Osteocyte (in vitro differentiated cells): ENCODE data around the gene SLCO3A1. TPM values are rescaled to one million over a fixed set of nuclear protein-coding genes. Genes with fewer than 3 reads are reported as not detected.

ENCODE experiments used
- DNase-seq: peaks from one replicate; pipeline ENCODE4 v3.0.0; 2021; ENCODE audit warnings: mixed read lengths; ENCODE audit not compliant: unreplicated experiment; ENCODE audit errors: extremely low spot score
- H3K27ac Mint-ChIP-seq: one replicate; pipeline ENCODE4 v1.8.0; 2021; ENCODE audit warnings: mild to moderate bottlenecking, mixed read lengths; ENCODE audit not compliant: unreplicated experiment
- H3K27me3 Mint-ChIP-seq: one replicate; pipeline ENCODE4 v1.8.0; 2021; ENCODE audit warnings: mixed read lengths; ENCODE audit not compliant: unreplicated experiment
- H3K36me3 Mint-ChIP-seq: one replicate; pipeline ENCODE4 v1.8.0; 2021; ENCODE audit warnings: mixed read lengths; ENCODE audit not compliant: unreplicated experiment
- H3K4me1 Mint-ChIP-seq: one replicate; pipeline ENCODE4 v1.8.0; 2021; ENCODE audit warnings: mixed read lengths; ENCODE audit not compliant: unreplicated experiment
- H3K4me3 Mint-ChIP-seq: one replicate; pipeline ENCODE4 v1.8.0; 2021; ENCODE audit warnings: mild to moderate bottlenecking, moderate library complexity, mixed read lengths; ENCODE audit not compliant: unreplicated experiment
- H3K9me3 Mint-ChIP-seq: one replicate; pipeline ENCODE4 v1.8.0; 2021; ENCODE audit warnings: mixed read lengths; ENCODE audit not compliant: unreplicated experiment
- CTCF ChIP-seq: fragments of 200-600 bp; sonication (generic); IDR thresholded peaks from 2 replicates; pipeline ENCODE4 v1.5.0; 2021; ENCODE audit warnings: antibody characterized with exemption, mild to moderate bottlenecking, moderate library complexity
- total RNA-seq: library from RNA; stranded (reverse); gene quantifications from 2 replicates; pipeline ENCODE4 v1.2.1, GENCODE V29; 2021

Gene SLCO3A1
- total RNA-seq, 1 donor from 2014 or later, result 1.3 TPM

- Mint-ChIP-seq H3K27me3 (no peaks in the 10 kb centered on the region), H3K4me1 (no peaks in the 10 kb centered on the region), H3K36me3 (no peaks in the 10 kb centered on the region), H3K27ac (no peak overlapping the region), H3K9me3 (no peaks in the 10 kb centered on the region), H3K4me3 (no peak overlapping the region)
- DNase-seq, result no peak
- no peak for TF ChIP-seq CTCF
Measured at GRCh38 chr15:91989821-91990220, 136.3 kb downstream of the SLCO3A1 start.

- H3K27ac Mint-ChIP-seq, result no peak overlapping the region
- H3K4me3 Mint-ChIP-seq, result no peak overlapping the region
- no peaks in the 10 kb centered on the region for H3K36me3 Mint-ChIP-seq
- no peak for TF ChIP-seq CTCF
- no peaks in the 10 kb centered on the region for H3K4me1 Mint-ChIP-seq
- H3K27me3 Mint-ChIP-seq, result no peaks in the 10 kb centered on the region
- H3K9me3 Mint-ChIP-seq, result peaks cover 5% of the 10 kb centered on the region
- no peak for DNase-seq
Measured at GRCh38 chr15:91992945-91993344, 139.4 kb downstream of the SLCO3A1 start.

- Mint-ChIP-seq H3K4me3 (no peak overlapping the region), H3K36me3 (no peaks in the 10 kb centered on the region), H3K9me3 (peaks cover 5% of the 10 kb centered on the region), H3K4me1 (no peaks in the 10 kb centered on the region), H3K27me3 (no peaks in the 10 kb centered on the region), H3K27ac (no peak overlapping the region)
- DNase-seq, result no peak
- TF ChIP-seq CTCF, result no peak
Measured at GRCh38 chr15:91995146-91995545, 141.6 kb downstream of the SLCO3A1 start.

GRCh38 chr15:91997163-91997562 lies 143.7 kb downstream of the SLCO3A1 start:
- Mint-ChIP-seq H3K4me3 (no peak overlapping the region), H3K4me1 (no peaks in the 10 kb centered on the region), H3K27me3 (no peaks in the 10 kb centered on the region), H3K27ac (no peak overlapping the region), H3K9me3 (peaks cover 5% of the 10 kb centered on the region), H3K36me3 (no peaks in the 10 kb centered on the region)
- no peak for TF ChIP-seq CTCF
- DNase-seq, result no peak

- Mint-ChIP-seq H3K4me3 (no peak overlapping the region), H3K27me3 (no peaks in the 10 kb centered on the region), H3K27ac (no peak overlapping the region), H3K36me3 (no peaks in the 10 kb centered on the region), H3K9me3 (peaks cover 5% of the 10 kb centered on the region), H3K4me1 (no peaks in the 10 kb centered on the region)
- DNase-seq, result no peak
- TF ChIP-seq CTCF, result no peak
Measured at GRCh38 chr15:92000709-92001108, 147.2 kb downstream of the SLCO3A1 start.
